ENCODE measurements around the gene ARAP2. TPM values are rescaled to one million over a fixed set of nuclear protein-coding genes. Genes with fewer than 3 reads are reported as not detected.

The ARAP2 gene
- total RNA-seq, 1 experiment from 2014 or later = 13.6 TPM

DNA sequence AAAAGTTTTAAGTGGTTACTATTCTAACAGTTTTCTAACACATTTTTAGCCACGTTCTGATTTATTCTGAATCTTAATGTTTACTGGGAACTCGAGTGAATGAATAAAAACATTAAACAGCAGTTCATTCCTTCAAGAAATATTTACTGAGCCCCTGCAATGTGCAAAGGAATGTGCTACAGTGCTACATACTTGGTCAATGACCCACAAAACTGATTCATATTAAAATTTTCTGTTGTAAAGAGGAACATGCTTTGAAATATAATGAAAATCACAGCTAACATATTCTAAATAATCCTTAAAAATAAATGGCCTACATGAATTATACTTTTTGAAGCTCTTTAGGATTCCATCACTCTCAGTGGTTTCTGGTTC is 78.7 kb downstream of the ARAP2 start:
- RAD21 ChIA-PET (ENCODE audit: low non-redundant PET in 1 of 2, low total read pairs in 2 of 2, uncharacterized antibody in 2 of 2, unreplicated experiment in 2 of 2) = no interaction called here
- BruUV-seq (replicated peaks) = no TSS peak
- ATAC-seq = no peak

More for the DNA sequence above, 78.7 kb downstream of the ARAP2 start:
- TF ChIP-seq, protein P1, sequence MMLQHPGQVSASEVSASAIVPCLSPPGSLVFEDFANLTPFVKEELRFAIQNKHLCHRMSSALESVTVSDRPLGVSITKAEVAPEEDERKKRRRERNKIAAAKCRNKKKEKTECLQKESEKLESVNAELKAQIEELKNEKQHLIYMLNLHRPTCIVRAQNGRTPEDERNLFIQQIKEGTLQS (IDR thresholded peaks at IDR 0.05) = no peak
- no peak for TF ChIP-seq YY1 (IDR thresholded peaks at IDR 0.05; ENCODE audit: extremely low read depth, insufficient replicate concordance, low read depth, low read length)
- TF ChIP-seq, protein P2, sequence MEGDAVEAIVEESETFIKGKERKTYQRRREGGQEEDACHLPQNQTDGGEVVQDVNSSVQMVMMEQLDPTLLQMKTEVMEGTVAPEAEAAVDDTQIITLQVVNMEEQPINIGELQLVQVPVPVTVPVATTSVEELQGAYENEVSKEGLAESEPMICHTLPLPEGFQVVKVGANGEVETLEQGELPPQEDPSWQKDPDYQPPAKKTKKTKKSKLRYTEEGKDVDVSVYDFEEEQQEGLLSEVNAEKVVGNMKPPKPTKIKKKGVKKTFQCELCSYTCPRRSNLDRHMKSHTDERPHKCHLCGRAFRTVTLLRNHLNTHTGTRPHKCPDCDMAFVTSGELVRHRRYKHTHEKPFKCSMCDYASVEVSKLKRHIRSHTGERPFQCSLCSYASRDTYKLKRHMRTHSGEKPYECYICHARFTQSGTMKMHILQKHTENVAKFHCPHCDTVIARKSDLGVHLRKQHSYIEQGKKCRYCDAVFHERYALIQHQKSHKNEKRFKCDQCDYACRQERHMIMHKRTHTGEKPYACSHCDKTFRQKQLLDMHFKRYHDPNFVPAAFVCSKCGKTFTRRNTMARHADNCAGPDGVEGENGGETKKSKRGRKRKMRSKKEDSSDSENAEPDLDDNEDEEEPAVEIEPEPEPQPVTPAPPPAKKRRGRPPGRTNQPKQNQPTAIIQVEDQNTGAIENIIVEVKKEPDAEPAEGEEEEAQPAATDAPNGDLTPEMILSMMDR (IDR thresholded peaks at IDR 0.05 in 2 of 3, conservative IDR thresholded peaks at IDR 0.05 in 1 of 3; ENCODE audit: borderline replicate concordance in 1 of 3, insufficient read depth in 1 of 3, low read depth in 2 of 3, low read length in 2 of 3) = no peak
- no peak for TF ChIP-seq TCF7L2 (IDR thresholded peaks at IDR 0.05; ENCODE audit: borderline replicate concordance, extremely low read depth, insufficient read depth, insufficient read length)
- TF ChIP-seq POLR2A (IDR thresholded peaks at IDR 0.05; ENCODE audit: borderline replicate concordance, extremely low read depth, insufficient read depth, insufficient read length) = no peak
- TF ChIP-seq, protein P3, sequence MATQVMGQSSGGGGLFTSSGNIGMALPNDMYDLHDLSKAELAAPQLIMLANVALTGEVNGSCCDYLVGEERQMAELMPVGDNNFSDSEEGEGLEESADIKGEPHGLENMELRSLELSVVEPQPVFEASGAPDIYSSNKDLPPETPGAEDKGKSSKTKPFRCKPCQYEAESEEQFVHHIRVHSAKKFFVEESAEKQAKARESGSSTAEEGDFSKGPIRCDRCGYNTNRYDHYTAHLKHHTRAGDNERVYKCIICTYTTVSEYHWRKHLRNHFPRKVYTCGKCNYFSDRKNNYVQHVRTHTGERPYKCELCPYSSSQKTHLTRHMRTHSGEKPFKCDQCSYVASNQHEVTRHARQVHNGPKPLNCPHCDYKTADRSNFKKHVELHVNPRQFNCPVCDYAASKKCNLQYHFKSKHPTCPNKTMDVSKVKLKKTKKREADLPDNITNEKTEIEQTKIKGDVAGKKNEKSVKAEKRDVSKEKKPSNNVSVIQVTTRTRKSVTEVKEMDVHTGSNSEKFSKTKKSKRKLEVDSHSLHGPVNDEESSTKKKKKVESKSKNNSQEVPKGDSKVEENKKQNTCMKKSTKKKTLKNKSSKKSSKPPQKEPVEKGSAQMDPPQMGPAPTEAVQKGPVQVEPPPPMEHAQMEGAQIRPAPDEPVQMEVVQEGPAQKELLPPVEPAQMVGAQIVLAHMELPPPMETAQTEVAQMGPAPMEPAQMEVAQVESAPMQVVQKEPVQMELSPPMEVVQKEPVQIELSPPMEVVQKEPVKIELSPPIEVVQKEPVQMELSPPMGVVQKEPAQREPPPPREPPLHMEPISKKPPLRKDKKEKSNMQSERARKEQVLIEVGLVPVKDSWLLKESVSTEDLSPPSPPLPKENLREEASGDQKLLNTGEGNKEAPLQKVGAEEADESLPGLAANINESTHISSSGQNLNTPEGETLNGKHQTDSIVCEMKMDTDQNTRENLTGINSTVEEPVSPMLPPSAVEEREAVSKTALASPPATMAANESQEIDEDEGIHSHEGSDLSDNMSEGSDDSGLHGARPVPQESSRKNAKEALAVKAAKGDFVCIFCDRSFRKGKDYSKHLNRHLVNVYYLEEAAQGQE (IDR thresholded peaks at IDR 0.05; ENCODE audit: low read depth) = no peak
- no peak for TF ChIP-seq EGR1 (IDR thresholded peaks at IDR 0.05; ENCODE audit: low read depth)
- no peak for TF ChIP-seq RAD21 (IDR thresholded peaks at IDR 0.05; ENCODE audit: low read depth)
- TF ChIP-seq, protein P4, sequence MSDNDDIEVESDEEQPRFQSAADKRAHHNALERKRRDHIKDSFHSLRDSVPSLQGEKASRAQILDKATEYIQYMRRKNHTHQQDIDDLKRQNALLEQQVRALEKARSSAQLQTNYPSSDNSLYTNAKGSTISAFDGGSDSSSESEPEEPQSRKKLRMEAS (IDR thresholded peaks at IDR 0.05) = no peak
- TF ChIP-seq CBX3 (IDR thresholded peaks at IDR 0.05; ENCODE audit: low read depth) = no peak
- TF ChIP-seq EZH2 (IDR thresholded peaks at IDR 0.05) = no peak
- TF ChIP-seq POLR2AphosphoS5 (IDR thresholded peaks at IDR 0.05; ENCODE audit: low read depth, low read length) = no peak
- no peak for TF ChIP-seq ZBTB33 (IDR thresholded peaks at IDR 0.05; ENCODE audit: extremely low read depth, insufficient replicate concordance, low read length)
- Histone ChIP-seq H3K36me3 (ENCODE audit: control insufficient read depth in 1 of 2, insufficient read depth in 2 of 2, low read length in 2 of 2) (no peaks in the 10 kb centered on the region), H3K9ac (ENCODE audit: low read length) (no peak overlapping the region), H3K9me2 (ENCODE audit: insufficient read depth) (no peaks in the 10 kb centered on the region), H3K4me3 (replicated peaks in 1 of 2; ENCODE audit: low read depth in 1 of 2, low read length in 2 of 2) (no peak overlapping the region), H2AFZ (ENCODE audit: low read depth, low read length, poor library complexity, severe bottlenecking) (no peak overlapping the region), H3K27me3 (ENCODE audit: insufficient read depth, low read length) (no peaks in the 10 kb centered on the region), H4K20me1 (ENCODE audit: insufficient read depth) (no peaks in the 10 kb centered on the region), H3K27ac (ENCODE audit: low read depth, low read length) (no peak overlapping the region), H3K79me2 (ENCODE audit: insufficient read depth, low read length) (no peaks in the 10 kb centered on the region), H3K9me3 (ENCODE audit: control insufficient read depth in 1 of 2, insufficient read depth in 1 of 2, low read depth in 1 of 2, low read length in 2 of 2) (no peaks in the 10 kb centered on the region), H3K4me2 (ENCODE audit: low read length) (no peak overlapping the region), H3K4me1 (ENCODE audit: control insufficient read depth in 1 of 2, insufficient read depth in 2 of 2, low read length in 2 of 2) (no peaks in the 10 kb centered on the region)
- DNase-seq (ENCODE audit: low read depth, low spot score) = no peak
- ChIA-PET POLR2A (no interaction called here), CTCF (no interaction called here)
- intact Hi-C loops (cut with micrococcal nuclease) = no loop called here

All from HCT116 (cell line).